SK-N-MC (cell line): ENCODE results near the gene SESTD1.
"Not testable (repeated sequence)": the region's sequence is repeated elsewhere in the genome, so short reads cannot be mapped to it uniquely, and the experiment has no call there.

Source experiments
- DNase-seq: peaks from one replicate; pipeline ENCODE4 v3.0.0-alpha.2; 2011; ENCODE audit warnings: low read depth, low spot score
- H3K27ac ChIP-seq: fragments of 200-600 bp; sonication (generic); 2 replicates; pipeline ENCODE4 v1.5.1; 2016; ENCODE audit warnings: mixed run types
- H3K36me3 ChIP-seq: fragments of 200-600 bp; sonication (generic); 2 replicates; pipeline ENCODE4 v1.6.1; 2017; ENCODE audit warnings: antibody characterized with exemption, low read length, mixed read lengths; ENCODE audit not compliant: insufficient read depth
- H3K4me3 ChIP-seq: fragments of 200-600 bp; sonication (generic); 2 replicates; pipeline ENCODE4 v1.5.1; 2016
- H3K9ac ChIP-seq: fragments of 200-600 bp; sonication (generic); 2 replicates; pipeline ENCODE4 v1.8.0; 2017; ENCODE audit warnings: mixed run types, mixed read lengths; ENCODE audit not compliant: insufficient read length
- H3K9me3 ChIP-seq: fragments of 200-600 bp; sonication (generic); 2 replicates; pipeline ENCODE4 v1.6.1; 2017; ENCODE audit warnings: low read depth, mild to moderate bottlenecking, antibody characterized with exemption, low read length, moderate library complexity, mixed read lengths
- EZH2 ChIP-seq: fragments of 200-600 bp; sonication (generic); IDR thresholded peaks from one replicate; pipeline ENCODE4 v1.6.1; 2017; ENCODE audit warnings: antibody characterized with exemption
- FOXP2 ChIP-seq: optimal IDR thresholded peaks from 2 replicates; pipeline ENCODE3; 2011; ENCODE audit warnings: mild to moderate bottlenecking, moderate library complexity; ENCODE audit not compliant: insufficient read depth; ENCODE audit errors: extremely low read length, control extremely low read depth
- POLR2AphosphoS5 ChIP-seq: IDR thresholded peaks from 2 replicates; pipeline ENCODE4 v1.6.1; 2012; ENCODE audit warnings: mild to moderate bottlenecking, low read depth, low read length, borderline replicate concordance

The SESTD1 gene

DNA sequence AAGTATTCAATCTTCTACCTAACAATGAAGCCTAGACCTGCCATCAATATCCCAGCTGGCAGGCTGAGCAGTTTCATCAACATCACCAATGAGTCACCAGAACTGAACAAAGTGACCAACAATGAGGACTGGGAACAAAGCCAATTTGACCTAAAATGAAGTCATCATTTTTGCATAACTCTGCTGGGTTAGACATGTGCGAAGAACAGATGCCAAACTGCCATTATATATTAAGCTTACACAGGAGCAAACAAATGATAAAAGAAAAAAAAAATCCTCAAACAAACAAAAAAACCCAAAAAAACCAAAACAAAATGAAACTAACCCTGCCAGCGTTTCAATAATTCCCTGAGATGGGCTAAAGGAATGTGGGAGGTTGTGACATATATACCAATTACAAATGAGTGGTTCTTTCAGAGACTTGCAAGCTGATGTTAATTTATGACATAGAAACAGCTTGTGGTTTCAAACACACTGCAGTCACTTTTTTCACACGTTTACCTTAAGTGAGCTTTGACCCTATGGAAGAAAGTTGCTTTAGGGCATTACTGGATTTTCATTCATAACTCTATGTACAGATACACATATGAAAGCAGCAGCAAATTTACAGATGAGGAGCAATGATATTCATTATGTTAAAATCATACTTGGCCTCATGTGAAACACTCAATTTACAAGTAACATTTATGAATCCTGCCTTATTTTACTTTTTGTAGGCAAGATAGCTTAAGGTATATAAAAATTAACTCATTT is 157.8 kb downstream of the SESTD1 start:
- Histone ChIP-seq H3K27ac (no peak overlapping the region), H3K9me3 (no peaks in the 10 kb centered on the region), H3K4me3 (no peak overlapping the region), H3K36me3 (peaks cover 16% of the 10 kb centered on the region), H3K9ac (no peak overlapping the region)
- no peak for TF ChIP-seq POLR2AphosphoS5
- TF ChIP-seq FOXP2, result no peak
- TF ChIP-seq EZH2, result no peak
- no peak for DNase-seq

DNA sequence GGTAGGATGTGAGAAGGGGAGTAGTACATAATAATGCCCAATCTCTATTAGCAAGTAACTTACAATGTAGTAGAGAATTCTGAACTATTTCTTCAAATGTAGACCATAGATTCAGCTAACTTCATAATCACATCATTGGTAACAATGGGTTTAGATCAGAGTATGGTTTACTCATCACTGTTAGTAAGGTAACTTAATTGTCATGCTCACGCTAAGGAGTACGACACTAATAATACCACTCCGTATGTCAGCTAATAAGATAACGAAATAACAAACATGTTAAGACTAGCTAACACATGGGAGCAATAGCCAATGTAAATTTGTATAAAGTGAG is 158.3 kb downstream of the SESTD1 start:
- DNase-seq, result no peak
- Histone ChIP-seq H3K4me3 (no peak overlapping the region), H3K9ac (no peak overlapping the region), H3K36me3 (peaks cover 16% of the 10 kb centered on the region), H3K27ac (no peak overlapping the region), H3K9me3 (no peaks in the 10 kb centered on the region)
- TF ChIP-seq EZH2, result no peak
- no peak for TF ChIP-seq POLR2AphosphoS5
- no peak for TF ChIP-seq FOXP2

GRCh38 chr2:179104736-179105135 is 159.9 kb downstream of the SESTD1 start:
- Histone ChIP-seq H3K4me3 (no peak overlapping the region), H3K27ac (no peak overlapping the region), H3K9me3 (no peaks in the 10 kb centered on the region), H3K9ac (no peak overlapping the region), H3K36me3 (peaks cover 15% of the 10 kb centered on the region)
- TF ChIP-seq EZH2, result no peak
- TF ChIP-seq FOXP2, result no peak
- no peak for DNase-seq

- TF ChIP-seq FOXP2 (no peak), POLR2AphosphoS5 (no peak), EZH2 (no peak)
- Histone ChIP-seq H3K9me3 (no peaks in the 10 kb centered on the region), H3K9ac (no peak overlapping the region), H3K4me3 (no peak overlapping the region), H3K36me3 (0 out of 2 replicates have a peak, but pooled peaks cover under 1% of the 10 kb centered on the region), H3K27ac (no peak overlapping the region)
- no peak for DNase-seq
Measured at GRCh38 chr2:179098080-179098689, 166.4 kb downstream of the SESTD1 start.

DNA sequence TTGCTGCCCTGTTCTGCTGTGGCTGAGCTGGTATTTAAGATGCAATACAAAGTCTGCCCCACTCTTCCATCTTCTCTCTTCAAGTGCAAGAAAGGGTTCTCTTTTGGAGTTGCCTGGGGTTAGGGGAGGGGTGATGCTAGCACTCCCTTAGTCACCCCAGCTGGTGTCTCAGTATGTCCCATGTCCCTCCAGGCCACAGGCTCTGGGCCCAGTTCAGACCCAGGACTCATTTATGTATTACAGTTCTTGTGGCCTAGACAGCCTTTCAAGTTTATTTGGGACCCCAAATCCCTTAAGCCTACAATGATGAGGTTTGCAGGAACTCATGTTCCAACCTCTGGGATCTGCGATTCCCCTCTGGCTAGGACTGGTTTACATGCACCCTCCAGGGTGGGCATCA is 167.5 kb downstream of the SESTD1 start:
- DNase-seq, result no peak
- Histone ChIP-seq H3K9me3 (no peaks in the 10 kb centered on the region), H3K36me3 (no peaks in the 10 kb centered on the region), H3K4me3 (no peak overlapping the region), H3K9ac (no peak overlapping the region), H3K27ac (no peak overlapping the region)
- TF ChIP-seq EZH2 (no peak), FOXP2 (no peak), POLR2AphosphoS5 (no peak)

DNA sequence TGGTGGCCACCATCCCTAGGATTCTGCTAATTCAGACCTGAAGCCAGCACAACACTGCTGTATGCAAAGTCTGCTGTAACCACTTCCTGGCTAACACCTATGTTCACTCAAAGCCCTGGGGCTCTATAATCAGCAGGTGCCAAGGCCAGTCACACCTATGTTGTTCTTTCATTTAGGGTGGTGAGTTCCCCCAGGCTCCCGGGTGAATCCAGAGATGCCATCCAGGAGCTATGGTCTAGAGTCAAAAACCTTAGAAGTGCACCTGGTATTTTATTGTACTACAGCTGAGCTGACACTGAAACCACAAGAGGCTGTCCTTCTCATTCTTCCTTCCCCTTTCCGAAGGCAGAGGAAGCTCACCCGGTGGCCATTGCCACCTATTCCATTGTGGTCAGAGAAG is 168.5 kb downstream of the SESTD1 start:
- Histone ChIP-seq H3K9me3 (no peaks in the 10 kb centered on the region), H3K27ac (no peak overlapping the region), H3K4me3 (no peak overlapping the region), H3K9ac (no peak overlapping the region), H3K36me3 (no peaks in the 10 kb centered on the region)
- no peak for DNase-seq
- no peak for TF ChIP-seq EZH2
- TF ChIP-seq POLR2AphosphoS5, result no peak
- no peak for TF ChIP-seq FOXP2

- not testable (repeated sequence) for H3K9me3 ChIP-seq, H3K4me3 ChIP-seq, H3K27ac ChIP-seq, DNase-seq, H3K9ac ChIP-seq, H3K36me3 ChIP-seq
Measured at GRCh38 chr2:179092912-179093311, 171.7 kb downstream of the SESTD1 start.

DNA sequence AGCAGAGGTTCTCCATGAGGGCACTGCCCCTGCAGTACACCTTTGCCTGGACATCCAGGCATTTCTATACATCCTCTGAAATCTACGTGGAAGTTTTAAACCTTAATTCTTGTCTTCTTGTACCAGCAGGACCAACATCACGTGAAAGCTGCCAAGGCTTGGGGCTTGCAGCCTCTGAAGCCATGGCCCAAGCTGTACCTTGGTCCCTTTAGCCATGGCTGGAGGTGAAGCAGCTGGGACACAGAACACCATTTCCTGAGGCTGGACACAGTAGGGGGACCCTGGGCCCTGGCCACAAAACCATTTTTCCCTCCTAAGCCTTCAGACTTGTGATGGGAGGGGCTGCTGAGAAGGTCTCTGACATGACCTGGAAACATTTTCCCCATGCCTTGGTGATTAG is 181.9 kb downstream of the SESTD1 start:
- H3K27ac ChIP-seq, result no peak overlapping the region
- no peak for DNase-seq
- no peak overlapping the region for H3K4me3 ChIP-seq
- TF ChIP-seq EZH2, result no peak
- TF ChIP-seq POLR2AphosphoS5, result no peak
- TF ChIP-seq FOXP2, result no peak
- H3K9ac ChIP-seq, result no peak overlapping the region
- H3K9me3 ChIP-seq, result no peaks in the 10 kb centered on the region
- H3K36me3 ChIP-seq, result no peaks in the 10 kb centered on the region

GRCh38 chr2:179081954-179082353 is 182.7 kb downstream of the SESTD1 start:
- H3K27ac ChIP-seq, result no peak overlapping the region
- TF ChIP-seq POLR2AphosphoS5 (no peak), EZH2 (no peak)
- DNase-seq, result no peak
- H3K36me3 ChIP-seq, result no peaks in the 10 kb centered on the region
- no peak overlapping the region for H3K4me3 ChIP-seq
- H3K9me3 ChIP-seq, result no peaks in the 10 kb centered on the region
- H3K9ac ChIP-seq, result no peak overlapping the region
